ENCODE results near the gene LRIG2. TPM values are rescaled to one million over a fixed set of nuclear protein-coding genes. Genes with fewer than 3 reads are reported as not detected.

LRIG2 gene
- total and polyA plus RNA-seq, 9 of the 15 experiments (the other 6 are each of a cell fraction or from before 2014, with no cell fraction given) = 1.8 to 28.1 (median 11.5) TPM

GRCh38 chr1:113146242-113147072 is 73.5 kb downstream of the LRIG2 start (continued):
- TF ChIP-seq ESRRB (CRISPR knock-in tag; IDR thresholded peaks at IDR 0.05; ENCODE audit: borderline replicate concordance) (no peak), SMARCA5 (IDR thresholded peaks at IDR 0.05) (no peak), ZNF75A (CRISPR knock-in tag; IDR thresholded peaks at IDR 0.05) (no peak), DLX4 (CRISPR knock-in tag; IDR thresholded peaks at IDR 0.05) (no peak), GATA2 (CRISPR knock-in tag; IDR thresholded peaks at IDR 0.05) (peak; percentile 89), STAT5B (CRISPR knock-in tag; IDR thresholded peaks at IDR 0.05) (no peak), POLR3G (IDR thresholded peaks at IDR 0.05; ENCODE audit: extremely low read depth, insufficient read length, insufficient replicate concordance) (no peak), HDAC8 (tag; IDR thresholded peaks at IDR 0.05) (no peak), FOXM1 (IDR thresholded peaks at IDR 0.05; ENCODE audit: low read depth) (no peak), FOXM1 (CRISPR knock-in tag; IDR thresholded peaks at IDR 0.05; ENCODE audit: low read depth) (no peak), CTBP1 (IDR thresholded peaks at IDR 0.05; ENCODE audit: borderline replicate concordance) (peak; percentile 64; the same call in 1 of the 2 replicates), SRSF1 (IDR thresholded peaks at IDR 0.05; ENCODE audit: low read depth, low read length) (no peak), ZC3H8 (IDR thresholded peaks at IDR 0.05) (no peak), ZNF263 (CRISPR knock-in tag; IDR thresholded peaks at IDR 0.05; ENCODE audit: borderline replicate concordance) (0 out of 2 replicates have a peak, but pooled peaks have one; percentile 51), STAT5A (IDR thresholded peaks at IDR 0.05; ENCODE audit: borderline replicate concordance, low read length) (no peak)
- TF ChIP-seq, protein P1, sequence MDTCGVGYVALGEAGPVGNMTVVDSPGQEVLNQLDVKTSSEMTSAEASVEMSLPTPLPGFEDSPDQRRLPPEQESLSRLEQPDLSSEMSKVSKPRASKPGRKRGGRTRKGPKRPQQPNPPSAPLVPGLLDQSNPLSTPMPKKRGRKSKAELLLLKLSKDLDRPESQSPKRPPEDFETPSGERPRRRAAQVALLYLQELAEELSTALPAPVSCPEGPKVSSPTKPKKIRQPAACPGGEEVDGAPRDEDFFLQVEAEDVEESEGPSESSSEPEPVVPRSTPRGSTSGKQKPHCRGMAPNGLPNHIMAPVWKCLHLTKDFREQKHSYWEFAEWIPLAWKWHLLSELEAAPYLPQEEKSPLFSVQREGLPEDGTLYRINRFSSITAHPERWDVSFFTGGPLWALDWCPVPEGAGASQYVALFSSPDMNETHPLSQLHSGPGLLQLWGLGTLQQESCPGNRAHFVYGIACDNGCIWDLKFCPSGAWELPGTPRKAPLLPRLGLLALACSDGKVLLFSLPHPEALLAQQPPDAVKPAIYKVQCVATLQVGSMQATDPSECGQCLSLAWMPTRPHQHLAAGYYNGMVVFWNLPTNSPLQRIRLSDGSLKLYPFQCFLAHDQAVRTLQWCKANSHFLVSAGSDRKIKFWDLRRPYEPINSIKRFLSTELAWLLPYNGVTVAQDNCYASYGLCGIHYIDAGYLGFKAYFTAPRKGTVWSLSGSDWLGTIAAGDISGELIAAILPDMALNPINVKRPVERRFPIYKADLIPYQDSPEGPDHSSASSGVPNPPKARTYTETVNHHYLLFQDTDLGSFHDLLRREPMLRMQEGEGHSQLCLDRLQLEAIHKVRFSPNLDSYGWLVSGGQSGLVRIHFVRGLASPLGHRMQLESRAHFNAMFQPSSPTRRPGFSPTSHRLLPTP (IDR thresholded peaks at IDR 0.05; ENCODE audit: borderline replicate concordance, extremely low read depth, insufficient read length) = no peak
